ENCODE data around the gene GABRG3.
"Not testable (repeated sequence)": the region's sequence is repeated elsewhere in the genome, so short reads cannot be mapped to it uniquely, and the experiment has no call there.

Gene GABRG3

DNA sequence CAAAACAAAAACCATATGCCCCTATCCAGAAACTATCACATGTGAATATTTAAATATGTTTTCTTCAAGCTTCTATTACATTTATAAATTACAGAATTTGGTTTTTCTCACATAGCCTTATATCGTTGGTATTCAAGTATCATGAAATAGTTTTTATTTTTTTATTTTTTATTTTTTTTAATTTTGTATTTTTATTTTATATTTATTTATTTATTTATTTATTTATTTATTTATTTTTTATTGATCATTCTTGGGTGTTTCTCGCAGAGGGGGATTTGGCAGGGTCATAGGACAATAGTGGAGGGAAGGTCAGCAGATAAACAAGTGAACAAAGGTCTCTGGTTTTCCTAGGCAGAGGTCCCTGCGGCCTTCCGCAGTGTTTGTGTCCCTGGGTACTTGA, 32.0 kb downstream of the GABRG3 start:
- not testable (repeated sequence) for DNase-seq

DNA sequence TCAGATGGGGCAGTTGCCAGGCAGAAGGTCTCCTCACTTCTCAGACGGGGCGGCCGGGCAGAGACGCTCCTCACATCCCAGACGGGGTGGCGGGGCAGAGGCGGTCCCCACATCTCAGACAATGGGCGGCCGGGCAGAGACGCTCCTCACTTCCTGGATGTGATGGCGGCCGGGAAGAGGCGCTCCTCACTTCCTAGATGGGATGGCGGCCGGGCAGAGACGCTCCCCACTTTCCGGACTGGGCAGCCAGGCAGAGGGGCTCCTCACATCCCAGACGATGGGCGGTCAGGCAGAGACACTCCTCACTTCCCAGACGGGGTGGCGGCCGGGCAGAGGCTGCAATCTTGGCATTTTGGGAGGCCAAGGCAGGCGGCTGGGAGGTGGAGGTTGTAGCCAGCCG, 33.2 kb downstream of the GABRG3 start:
- not testable (repeated sequence) for DNase-seq

DNA sequence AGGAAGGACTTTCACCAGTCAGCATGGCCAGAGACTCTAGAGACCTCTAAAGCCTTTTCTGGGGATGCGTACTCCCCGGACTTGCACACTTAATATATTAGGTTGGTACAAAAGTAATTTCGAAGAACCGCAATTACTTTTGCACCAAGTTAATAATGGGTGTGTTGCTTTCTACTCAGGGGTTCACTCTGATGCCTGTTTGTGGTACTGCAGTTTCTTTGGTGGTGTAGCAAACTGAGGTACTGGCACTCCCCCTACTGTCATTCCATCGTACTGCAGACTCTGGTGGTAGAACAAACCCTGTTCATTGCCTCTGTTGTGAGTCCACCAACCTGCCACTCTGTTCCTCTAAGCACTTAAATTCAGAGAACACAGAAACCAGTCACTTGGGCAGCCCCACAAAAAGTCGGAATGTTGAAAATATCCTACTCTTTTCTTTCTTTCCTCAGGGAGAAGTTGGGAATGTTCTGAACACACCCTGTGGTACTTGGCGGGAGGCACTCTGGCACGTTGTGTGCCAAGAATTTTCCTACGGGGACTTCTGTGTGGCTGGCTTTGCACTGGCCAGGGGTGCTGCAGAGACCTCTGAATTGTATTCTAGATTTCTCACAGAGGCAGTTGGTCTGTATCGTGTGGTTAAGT, 46.3 kb downstream of the GABRG3 start:
- DNase-seq, result peak; percentile 70

DNA sequence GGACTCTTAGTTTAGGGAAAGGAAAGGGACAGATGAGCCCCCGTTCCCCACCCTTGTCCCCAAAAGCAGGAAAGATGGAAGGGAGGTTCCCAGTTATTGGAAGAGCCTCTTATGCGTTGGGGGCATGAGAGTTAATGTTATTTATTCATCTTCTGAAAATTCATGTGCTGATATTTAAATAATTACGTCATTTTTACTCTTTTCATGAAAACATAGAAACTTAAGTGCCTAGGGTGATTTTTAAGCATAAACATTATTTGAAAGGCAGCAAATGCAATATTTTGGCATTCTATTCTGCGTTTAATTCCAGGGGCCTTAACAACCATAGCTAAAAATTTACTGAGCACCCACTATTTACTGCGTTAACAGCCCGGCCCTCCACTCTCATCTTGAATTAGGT, 48.7 kb downstream of the GABRG3 start:
- no peak for DNase-seq

DNA sequence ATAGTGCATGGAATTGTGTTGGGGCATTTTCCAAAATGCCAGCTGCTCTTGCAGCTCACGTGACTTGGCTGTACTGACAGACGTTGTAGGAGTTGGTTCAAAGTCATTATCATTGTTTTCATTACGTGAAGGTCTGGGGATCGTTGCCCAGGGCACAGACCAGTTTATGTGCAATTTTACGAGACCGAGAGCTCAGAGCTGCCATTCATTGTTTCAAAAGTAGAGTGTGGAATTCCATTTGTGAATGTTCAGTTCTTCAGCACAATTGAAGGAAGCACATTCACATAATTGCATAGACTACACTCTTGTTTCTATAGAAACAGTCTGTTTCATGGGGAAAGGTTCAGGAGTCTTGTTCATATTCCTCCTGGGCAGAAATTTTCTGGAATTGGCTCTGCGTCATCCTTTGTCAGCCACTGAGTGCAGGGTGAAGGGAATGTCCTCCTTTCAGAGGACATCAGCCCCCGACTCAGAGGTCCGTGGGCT, 54.5 kb downstream of the GABRG3 start:
- no peak for DNase-seq

DNA sequence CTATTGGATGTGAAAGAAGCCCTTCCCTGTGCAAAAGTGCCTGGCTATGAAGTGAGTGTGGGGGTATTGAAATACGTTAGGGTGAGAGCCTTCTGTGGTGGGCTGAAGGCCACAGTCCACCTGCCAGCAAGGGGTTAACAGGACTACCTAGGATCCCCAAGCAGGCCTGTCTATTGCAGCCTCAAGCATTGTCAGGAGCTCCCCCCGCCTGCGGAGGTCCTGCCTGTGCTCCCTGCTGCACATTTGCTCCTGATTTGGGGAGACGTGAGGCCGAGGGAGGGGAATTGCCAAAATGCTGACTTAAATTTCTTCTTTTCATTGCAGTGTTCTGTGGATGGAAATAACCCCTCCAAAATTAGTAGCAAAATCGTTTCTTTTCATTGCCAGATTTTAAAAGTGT, 56.2 kb downstream of the GABRG3 start:
- DNase-seq, result no peak

DNA sequence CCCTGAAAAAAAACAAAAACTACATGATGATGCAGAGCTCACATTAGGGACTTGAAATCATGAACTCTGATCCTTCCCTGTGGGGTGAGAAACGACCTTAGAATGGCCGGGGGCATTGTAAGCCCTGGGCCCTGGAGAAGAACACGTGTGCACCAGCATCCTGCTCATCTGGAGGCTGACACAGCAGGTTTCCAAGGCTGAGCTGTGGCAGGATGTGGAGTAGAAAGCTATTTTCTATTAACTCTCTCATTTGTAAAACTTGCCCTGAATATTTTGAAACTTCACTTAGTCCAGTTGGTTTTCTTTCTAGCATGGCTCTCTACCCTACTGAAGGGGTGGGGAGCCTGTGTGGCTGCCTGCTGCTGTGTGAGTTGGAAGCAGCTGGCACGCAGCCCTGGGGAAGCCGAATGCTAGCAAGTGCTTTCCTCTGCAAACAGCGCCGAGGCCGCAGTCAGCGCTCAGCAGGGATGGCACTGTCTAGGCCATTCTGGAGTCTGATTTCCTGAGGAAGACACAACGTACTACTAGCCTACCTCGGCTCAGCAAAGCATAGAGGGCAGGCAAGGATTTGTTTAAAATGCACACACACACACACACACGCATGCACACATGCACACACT, 58.0 kb downstream of the GABRG3 start:
- no peak for DNase-seq

DNA sequence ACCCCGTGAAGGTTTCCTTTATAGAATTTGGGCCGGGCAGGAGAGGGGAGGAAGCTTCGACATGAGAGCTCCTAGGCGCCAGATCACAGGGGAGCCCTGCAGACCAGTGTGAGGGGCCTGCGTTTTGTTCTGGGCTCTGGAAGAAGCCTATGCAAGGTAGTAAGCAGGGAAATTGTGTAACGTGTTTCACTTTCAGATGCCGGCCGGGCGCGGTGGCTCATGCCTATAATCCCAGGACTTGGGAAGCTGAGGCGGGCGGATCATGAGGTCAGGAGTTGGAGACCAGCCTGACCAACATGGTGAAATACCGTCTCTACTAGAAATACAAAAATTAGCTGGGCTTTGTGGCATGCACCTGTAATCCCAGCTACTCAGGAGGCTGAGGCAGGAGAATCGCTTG, 65.2 kb downstream of the GABRG3 start:
- DNase-seq, result no peak

DNA sequence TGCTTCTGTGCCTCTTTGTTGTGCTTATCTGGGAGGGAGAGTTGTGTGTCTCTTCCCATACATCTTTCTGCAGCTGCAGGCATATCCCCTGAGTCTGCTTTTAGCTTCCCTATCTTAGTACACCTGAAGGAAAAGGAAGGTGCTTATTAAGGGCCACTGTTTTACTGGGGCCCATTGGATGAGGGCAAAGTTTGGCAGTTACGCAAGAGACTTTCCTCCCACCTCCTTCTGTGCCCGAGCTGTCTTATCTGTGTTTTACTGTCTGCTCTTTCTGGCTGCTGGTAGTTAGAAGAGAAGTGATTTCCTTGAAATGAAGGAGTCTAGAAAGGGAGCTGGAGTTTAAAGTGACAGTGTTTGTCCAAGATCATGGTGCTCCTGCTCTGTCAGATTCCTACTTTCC, 66.5 kb downstream of the GABRG3 start:
- DNase-seq, result no peak

DNA sequence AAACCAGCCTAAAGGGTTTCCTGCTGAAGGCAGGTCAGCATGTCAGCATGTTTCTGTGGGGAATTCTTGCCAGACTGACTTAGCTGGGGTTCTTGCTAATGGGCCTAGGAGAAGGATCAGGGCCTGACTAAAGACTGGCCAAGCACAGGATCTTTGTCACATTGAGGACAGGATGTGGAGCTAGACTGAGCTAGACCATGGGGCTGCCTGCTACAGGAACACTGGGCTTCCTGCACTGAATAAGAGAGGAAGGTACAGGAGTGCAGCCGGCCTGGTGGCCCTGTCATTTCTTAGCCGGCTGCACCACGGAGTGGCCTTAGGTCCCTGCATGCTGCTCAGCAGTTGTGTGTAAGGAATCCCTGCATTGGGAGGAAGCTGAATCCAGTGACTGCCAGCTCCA, 68.2 kb downstream of the GABRG3 start:
- no peak for DNase-seq

DNA sequence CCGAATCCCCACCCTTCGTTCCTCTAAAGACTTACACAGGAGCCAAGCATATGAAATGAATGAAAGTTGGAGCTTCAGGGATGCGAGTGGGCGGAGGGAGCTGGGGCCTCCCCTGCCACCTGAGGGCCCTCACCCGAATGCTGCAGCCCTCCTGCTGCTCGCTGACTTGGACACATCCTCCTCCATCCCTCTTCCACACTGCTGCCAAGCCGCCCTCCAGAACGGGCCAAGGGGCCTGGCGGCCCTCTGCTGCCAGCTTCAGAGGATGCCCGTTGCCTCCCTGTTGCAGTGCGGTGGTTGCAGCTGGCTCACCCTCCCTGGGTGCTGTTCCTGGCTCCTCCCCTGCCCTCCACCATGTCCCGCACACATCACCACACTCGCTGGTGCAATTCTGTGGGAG, 71.2 kb downstream of the GABRG3 start:
- no peak for DNase-seq

DNA sequence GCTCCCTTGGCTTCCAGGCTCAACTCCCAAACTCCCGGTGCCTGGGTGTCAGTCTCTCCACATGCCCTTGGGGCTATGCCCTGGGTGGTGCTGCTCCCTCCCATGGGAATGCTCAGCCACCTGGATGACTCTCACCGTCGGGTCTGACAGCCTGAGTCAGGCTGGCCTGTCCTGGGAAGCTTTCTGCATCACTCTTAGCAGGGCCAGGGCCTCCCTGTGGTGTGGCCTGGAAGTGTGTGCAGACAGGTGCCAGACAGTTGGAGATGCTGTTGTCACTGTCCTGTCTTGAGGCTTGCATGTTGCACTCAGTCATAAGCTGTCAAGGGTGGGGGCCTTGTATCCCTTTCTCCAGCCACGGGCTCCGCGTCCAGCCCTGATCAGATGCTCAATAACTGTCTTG, 71.7 kb downstream of the GABRG3 start:
- no peak for DNase-seq

DNA sequence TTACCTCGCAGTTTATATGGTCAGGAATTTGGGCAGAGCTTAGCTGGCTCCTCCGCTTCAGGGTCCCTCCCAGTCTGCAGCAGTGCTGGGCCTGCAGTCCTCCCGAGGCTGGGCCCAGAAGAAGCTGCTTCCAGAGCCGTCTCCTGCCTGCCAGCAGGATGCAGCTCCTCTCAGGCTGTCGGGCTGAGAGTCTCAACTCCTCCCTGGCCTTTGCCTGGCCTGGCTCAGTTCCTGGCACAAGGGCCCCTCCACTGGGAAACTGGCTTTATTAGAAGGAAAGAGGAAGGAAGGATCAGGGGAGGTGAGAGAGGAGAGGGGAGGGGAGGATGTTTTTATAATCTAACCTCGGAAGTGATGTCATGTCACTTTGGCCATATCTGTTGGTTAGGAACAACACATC, 72.8 kb downstream of the GABRG3 start:
- DNase-seq, result no peak

DNA sequence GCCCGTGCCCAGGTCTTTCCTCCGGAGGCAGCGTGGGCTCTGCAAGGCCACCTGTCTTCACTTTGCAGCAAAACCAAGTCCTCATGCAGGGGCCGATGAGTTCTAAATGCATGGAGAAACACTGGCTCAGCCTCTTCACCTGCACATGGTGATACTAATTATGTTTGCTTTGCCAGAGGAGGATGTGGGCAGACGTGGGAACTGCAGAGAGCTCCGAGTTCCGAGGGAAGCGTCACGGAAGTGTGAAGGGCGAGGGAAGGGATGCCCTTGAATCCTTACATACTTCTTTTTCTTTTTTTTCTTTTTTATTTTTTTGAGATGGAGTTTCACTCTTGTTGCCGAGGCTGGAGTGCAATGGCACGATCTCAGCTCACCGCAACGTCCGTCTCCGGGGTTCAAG, 74.8 kb downstream of the GABRG3 start:
- no peak for DNase-seq

DNA sequence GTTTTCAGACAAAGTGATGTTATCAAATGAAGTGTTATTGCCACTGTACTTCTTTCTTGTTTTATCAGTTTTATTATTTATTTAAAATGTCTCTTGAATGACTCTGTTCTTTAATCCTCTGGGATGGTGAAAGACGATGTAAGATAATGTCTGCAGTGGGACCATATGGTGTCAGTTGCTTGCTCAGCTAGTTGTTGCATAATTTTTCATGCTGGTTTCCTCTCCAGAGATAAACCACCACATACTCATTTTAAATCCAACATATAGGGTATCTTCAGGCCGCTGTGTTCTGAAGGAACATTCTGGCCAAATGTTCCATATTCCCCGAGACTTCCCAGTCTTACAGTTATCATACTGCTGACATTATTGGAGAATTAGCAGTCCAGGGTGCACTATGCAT, 75.9 kb downstream of the GABRG3 start:
- no peak for DNase-seq

DNA sequence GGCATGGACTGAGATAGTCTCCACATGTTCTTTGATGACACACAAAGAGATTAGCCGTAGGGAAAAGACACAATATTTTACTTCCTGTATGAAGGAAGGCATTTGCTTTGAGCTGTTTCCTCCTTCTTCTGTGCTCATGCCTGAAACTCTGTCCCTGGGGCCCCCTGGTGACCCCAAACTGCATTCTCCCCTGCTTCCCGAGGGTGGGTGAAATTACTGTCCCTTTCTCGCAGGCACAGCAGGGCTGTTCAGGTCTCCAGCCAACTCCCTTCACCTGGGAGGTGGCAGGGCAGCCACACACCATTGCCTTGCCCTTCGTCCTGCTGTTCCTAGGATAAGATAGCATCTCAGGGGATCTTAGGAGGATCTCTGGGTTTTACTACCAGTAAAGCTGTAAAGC, 79.2 kb downstream of the GABRG3 start:
- no peak for DNase-seq

DNA sequence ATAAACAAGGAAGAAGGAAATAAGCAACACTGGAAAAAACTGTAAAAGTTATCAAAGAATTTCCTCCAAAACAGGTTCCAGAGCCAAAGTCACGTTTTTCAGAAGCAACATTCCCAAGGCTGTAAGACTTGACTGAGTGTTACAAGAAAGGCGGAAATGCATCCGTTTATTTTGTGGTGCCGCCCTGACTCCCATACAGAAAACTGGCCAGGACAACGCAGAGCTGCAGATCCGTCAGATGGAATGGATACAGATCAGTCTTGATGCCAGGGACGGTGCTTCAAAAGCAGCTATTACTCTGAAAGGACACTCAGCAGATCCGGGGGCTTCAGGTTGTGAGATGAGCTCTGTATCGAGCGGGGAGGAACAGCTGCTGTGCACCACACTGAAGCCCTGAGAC, 83.4 kb downstream of the GABRG3 start:
- DNase-seq, result no peak

DNA sequence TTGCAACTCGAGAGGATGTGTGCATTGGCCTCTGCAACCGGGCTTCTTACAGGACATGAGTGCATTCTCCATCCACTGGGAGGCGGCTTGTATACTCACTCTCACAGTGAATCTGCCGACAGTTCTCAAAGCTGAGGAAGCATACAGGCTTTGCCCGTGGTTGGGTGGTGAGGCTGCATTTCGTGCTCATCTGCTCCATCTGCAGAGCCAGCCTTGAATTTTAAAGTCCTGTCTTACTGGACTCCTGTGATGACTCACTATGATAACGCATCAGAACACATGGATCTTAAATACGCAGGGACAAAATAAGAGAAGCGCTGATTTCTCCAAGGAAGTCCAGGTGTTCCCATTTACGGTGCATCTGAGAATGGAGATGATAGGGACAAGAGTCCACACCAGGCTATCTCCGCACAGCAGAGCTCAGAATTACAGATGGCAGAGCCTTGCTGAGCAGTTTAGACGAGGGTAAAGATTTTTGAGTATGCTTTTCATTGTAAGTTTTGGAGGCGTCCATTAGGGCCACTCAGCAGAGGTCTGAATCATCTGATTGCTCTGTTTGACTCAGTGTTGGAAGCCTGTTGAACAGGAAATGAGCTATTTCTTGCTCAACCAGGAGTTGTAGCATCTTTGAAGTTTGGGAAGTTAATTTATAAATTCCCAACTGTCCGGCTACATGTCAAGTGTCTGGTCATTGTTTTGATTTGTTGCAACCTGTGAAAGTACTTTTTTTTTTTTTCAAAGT, 87.1 kb downstream of the GABRG3 start:
- peak; percentile 53 for DNase-seq

DNA sequence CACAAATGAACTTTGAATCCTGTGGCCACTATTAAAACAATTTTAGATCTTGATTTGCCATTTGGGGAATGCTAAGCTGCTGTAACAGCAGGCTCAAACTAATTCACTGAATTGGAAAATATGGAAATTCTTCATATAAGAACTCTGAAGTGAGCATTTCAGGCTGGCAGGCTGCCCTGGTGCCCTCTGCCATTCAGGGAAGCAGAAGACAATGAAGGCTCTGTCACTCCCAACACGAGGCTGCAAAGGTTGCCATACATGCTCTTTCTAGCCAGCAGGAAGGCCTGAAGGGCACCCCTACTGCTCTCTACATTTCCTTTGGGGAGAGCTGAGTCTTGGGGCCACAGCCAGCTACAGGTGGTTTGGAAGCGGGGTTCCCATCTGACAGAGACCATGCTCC, 88.0 kb downstream of the GABRG3 start:
- DNase-seq, result no peak

DNA sequence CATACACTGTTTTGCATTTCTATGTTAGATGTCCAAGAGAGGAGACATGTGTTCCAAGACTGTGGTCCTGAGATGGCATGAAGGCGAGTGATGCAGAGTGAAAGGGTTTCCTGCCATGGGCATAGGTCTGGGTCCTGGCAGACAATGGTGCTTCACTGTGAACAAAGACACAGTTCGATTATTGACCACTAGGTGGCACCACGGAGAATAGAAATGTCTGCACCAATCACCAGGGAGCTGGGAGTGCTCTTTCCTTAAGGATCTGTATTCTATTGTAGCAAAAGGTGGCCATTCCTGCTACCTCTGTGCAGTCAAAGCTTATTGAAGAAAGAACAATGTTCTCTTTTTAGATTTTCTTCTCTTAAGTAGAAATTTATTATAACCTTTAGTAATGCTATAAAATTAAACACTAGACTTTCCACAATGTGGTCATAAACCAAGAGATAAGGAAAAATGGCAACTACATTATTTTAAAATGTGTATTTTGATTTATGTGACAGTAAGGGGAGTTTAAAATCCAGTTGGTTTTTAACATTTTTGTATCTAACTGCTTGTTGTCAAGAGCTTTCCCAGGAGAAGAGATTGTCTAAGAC, 88.7 kb downstream of the GABRG3 start:
- peak; percentile 53 for DNase-seq

DNA sequence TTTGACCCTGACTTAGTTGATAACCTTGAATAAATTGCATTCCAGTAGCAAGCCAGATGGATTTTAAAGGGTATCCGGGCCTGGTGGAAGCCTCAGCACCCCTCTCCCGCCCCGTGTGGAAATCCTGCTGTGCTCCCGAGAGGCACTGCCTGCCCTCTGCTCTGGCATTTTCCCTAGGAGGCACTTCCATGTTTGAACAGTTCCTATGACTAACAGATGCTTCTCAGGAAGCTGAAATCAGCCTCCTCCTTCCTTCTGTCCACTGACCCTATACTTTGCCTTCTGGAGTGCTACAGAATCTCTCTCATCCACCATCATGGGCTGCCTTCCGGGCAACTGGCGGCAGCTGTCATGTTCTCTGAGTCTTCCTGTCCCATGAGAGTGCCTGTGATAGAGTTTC, 90.8 kb downstream of the GABRG3 start:
- DNase-seq, result no peak

DNA sequence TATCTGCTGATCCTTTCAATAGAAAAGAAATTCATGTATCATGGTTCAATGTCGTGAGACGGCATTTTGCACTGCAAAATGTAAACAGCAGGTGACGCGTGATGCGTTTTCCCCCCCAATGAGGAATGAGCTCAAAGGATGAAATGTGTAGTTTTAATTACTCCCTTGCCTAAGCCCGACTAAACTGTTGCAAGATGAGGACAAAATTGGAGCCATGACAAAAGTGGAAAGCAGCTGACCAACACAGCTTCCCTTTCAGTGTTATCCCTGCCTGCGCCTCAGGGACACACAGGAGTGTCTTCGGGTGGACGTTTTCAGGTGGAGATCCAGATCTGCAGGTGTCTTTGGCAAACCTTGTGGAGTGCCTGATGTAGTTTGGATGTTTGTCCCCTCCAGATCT, 92.0 kb downstream of the GABRG3 start:
- no peak for DNase-seq

DNA sequence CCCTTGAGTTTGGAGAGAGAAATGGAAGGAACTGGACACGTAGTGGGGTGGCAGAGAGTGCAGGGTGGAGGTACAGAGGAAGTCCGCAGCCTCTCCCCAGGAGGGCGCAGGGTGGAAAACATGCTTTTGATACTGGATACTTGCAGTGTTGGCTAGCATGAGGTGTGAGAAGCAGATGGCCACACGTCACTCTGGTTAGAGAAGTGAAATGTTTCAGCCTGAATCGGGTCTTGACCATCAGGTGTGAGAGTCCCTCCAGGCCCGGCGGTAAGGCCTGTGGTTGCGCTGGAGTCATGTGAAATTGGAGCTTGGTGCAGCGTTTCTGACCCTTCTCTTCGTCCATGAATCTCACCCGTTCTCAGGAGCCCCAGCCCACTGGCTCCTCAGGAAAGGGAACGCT, 93.1 kb downstream of the GABRG3 start:
- DNase-seq, result no peak

DNA sequence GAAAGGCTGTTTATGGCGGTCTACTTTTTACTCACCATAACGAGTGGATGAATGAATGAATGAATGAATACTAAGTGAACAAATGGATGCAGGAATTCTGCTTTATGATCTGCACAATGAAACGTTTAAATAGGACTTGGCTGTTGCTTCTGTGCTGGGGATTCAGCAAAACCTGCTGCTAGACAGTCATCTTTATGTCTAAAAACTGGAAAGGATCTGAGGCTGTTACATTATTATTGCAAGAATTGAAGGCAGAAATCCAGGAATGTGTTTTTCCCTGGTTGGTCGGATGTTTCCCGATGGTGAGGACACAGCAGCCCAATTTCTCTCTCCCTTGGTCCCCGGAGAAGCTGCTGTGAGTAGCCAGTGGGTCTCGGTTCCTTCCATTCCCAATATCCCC, 94.2 kb downstream of the GABRG3 start:
- no peak for DNase-seq
